ENCODE measurements around the gene SLC9A3. TPM values are rescaled to one million over a fixed set of nuclear protein-coding genes. Genes with fewer than 3 reads are reported as not detected.

SLC9A3 gene
- total RNA-seq, 3 donors from 2014 or later (not counting 1 experiment from before 2014, with no cell fraction given): 0.61 to 1.1 (median 0.73) TPM

GRCh38 chr5:531101-531748, 7.0 kb upstream of the SLC9A3 start:
- intact Hi-C loops (cut with micrococcal nuclease): no loop called here
- H3K4me3 ChIP-seq (ENCODE audit: low read length): no peak overlapping the region
- no peak for TF ChIP-seq CTCF (IDR thresholded peaks at IDR 0.05)
- peaks cover 43% of the 10 kb centered on the region for H3K4me1 ChIP-seq (ENCODE audit: control insufficient read depth, insufficient read depth, low read length)
- Mint-ChIP-seq H3K9me3 (no peaks in the 10 kb centered on the region), H3K27ac (no peak overlapping the region), H3K27me3 (ENCODE audit: low read depth in 2 of 2) (peaks cover 23 to 25% of the 10 kb centered on the region in 2 donors), H3K36me3 (no peaks in the 10 kb centered on the region), H3K4me1 (peaks cover 20 to 21% of the 10 kb centered on the region in 2 donors), H3K4me3 (no peak overlapping the region)
- DNase-seq (no peak), ATAC-seq (no peak)
- H3K27ac ChIP-seq (ENCODE audit: low read length): no peak overlapping the region
- H3K9me3 ChIP-seq (ENCODE audit: control insufficient read depth, insufficient read depth, low read length): no peaks in the 10 kb centered on the region
- peaks cover 24% of the 10 kb centered on the region for H3K27me3 ChIP-seq (ENCODE audit: control insufficient read depth, insufficient read depth, low read length)
- 64% methylated on average over 25 of the region's 25 CpGs for WGBS (ENCODE audit: insufficient coverage)
- H3K36me3 ChIP-seq (ENCODE audit: control insufficient read depth, insufficient read depth, low read length): no peaks in the 10 kb centered on the region

GRCh38 chr5:530001-530955, 6.0 kb upstream of the SLC9A3 start:
- H3K27ac ChIP-seq (ENCODE audit: low read length): no peak overlapping the region
- Mint-ChIP-seq H3K27me3 (ENCODE audit: low read depth in 2 of 2) (peaks cover 32% of the 10 kb centered on the region in 2 donors), H3K36me3 (no peaks in the 10 kb centered on the region), H3K9me3 (no peaks in the 10 kb centered on the region), H3K27ac (no peak overlapping the region), H3K4me3 (peak overlapping the region; percentile 38), H3K4me1 (peaks cover 21 to 24% of the 10 kb centered on the region in 2 donors)
- TF ChIP-seq CTCF (IDR thresholded peaks at IDR 0.05): no peak
- no peaks in the 10 kb centered on the region for H3K36me3 ChIP-seq (ENCODE audit: control insufficient read depth, insufficient read depth, low read length)
- H3K27me3 ChIP-seq (ENCODE audit: control insufficient read depth, insufficient read depth, low read length): peaks cover 32% of the 10 kb centered on the region
- DNase-seq (no peak), ATAC-seq (no peak)
- intact Hi-C loops (cut with micrococcal nuclease): no loop called here
- no peaks in the 10 kb centered on the region for H3K9me3 ChIP-seq (ENCODE audit: control insufficient read depth, insufficient read depth, low read length)
- no peak overlapping the region for H3K4me3 ChIP-seq (ENCODE audit: low read length)
- H3K4me1 ChIP-seq (ENCODE audit: control insufficient read depth, insufficient read depth, low read length): peaks cover 44% of the 10 kb centered on the region
- WGBS (ENCODE audit: insufficient coverage): 64% methylated on average over 24 of the region's 24 CpGs

- 11% methylated on average over 55 of the region's 55 CpGs for WGBS (ENCODE audit: insufficient coverage)
- TF ChIP-seq CTCF (IDR thresholded peaks at IDR 0.05): no peak
- H3K27ac Mint-ChIP-seq: peak overlapping the region in 1 of 2 donors; percentile 42
- peaks cover 44% of the 10 kb centered on the region for H3K4me1 ChIP-seq (ENCODE audit: control insufficient read depth, insufficient read depth, low read length)
- peak in 1 of 2 donors; percentile 15 for DNase-seq
- peaks cover 37% of the 10 kb centered on the region for H3K27me3 ChIP-seq (ENCODE audit: control insufficient read depth, insufficient read depth, low read length)
- peak overlapping the region; percentile 38 for H3K4me3 Mint-ChIP-seq
- H3K9me3 Mint-ChIP-seq: no peaks in the 10 kb centered on the region
- no peaks in the 10 kb centered on the region for H3K36me3 Mint-ChIP-seq
- no peaks in the 10 kb centered on the region for H3K36me3 ChIP-seq (ENCODE audit: control insufficient read depth, insufficient read depth, low read length)
- H3K27ac ChIP-seq (ENCODE audit: low read length): no peak overlapping the region
- intact Hi-C loops (cut with micrococcal nuclease): no loop called here
- no peak overlapping the region for H3K4me3 ChIP-seq (ENCODE audit: low read length)
- peaks cover 37% of the 10 kb centered on the region in 2 donors for H3K27me3 Mint-ChIP-seq (ENCODE audit: low read depth in 2 of 2)
- peaks cover 21 to 30% of the 10 kb centered on the region in 2 donors for H3K4me1 Mint-ChIP-seq
- no peaks in the 10 kb centered on the region for H3K9me3 ChIP-seq (ENCODE audit: control insufficient read depth, insufficient read depth, low read length)
- peak in 1 of 3 donors; percentile 29 for ATAC-seq
Measured at GRCh38 chr5:528629-529511, 4.6 kb upstream of the SLC9A3 start.
